H9 (cell line): ENCODE results near the gene NTSR1. TPM values are rescaled to one million over a fixed set of nuclear protein-coding genes. Genes with fewer than 3 reads are reported as not detected.

Experiments
- DNase-seq: peaks from one replicate; pipeline ENCODE4 v3.0.0-alpha.2; 2017
- H2AFZ ChIP-seq: one replicate; pipeline ENCODE4 v1.6.1; 2013; ENCODE audit warnings: mild to moderate bottlenecking, low read length, control low read depth, moderate library complexity
- H2AK5ac ChIP-seq: 2 replicates; pipeline ENCODE4 v1.6.1; 2013; ENCODE audit warnings: low read length, control low read depth, mixed read lengths; ENCODE audit not compliant: insufficient read length
- H2BK120ac ChIP-seq: one replicate; pipeline ENCODE4 v1.6.1; 2013; ENCODE audit warnings: low read depth, mild to moderate bottlenecking, low read length, control low read depth, inconsistent platforms; ENCODE audit not compliant: poor library complexity, severe bottlenecking
- H2BK12ac ChIP-seq: 2 replicates; pipeline ENCODE4 v1.6.1; 2013; ENCODE audit warnings: low read length, control low read depth, mixed read lengths, low read depth; ENCODE audit not compliant: insufficient read length
- H2BK15ac ChIP-seq: 2 replicates; pipeline ENCODE4 v1.6.1; 2013; ENCODE audit warnings: low read depth, low read length, control low read depth
- H2BK20ac ChIP-seq: one replicate; pipeline ENCODE4 v1.6.1; 2013; ENCODE audit warnings: low read depth, mild to moderate bottlenecking, low read length, control low read depth, inconsistent platforms; ENCODE audit not compliant: poor library complexity, severe bottlenecking
- H2BK5ac ChIP-seq: 2 replicates; pipeline ENCODE4 v1.6.1; 2013; ENCODE audit warnings: low read length, control low read depth, mixed read lengths; ENCODE audit not compliant: insufficient read length
- H3K14ac ChIP-seq: 2 replicates; pipeline ENCODE4 v1.6.1; 2013; ENCODE audit warnings: low read length, control low read depth; ENCODE audit not compliant: insufficient read depth
- H3K18ac ChIP-seq: 2 replicates; pipeline ENCODE4 v1.6.1; 2013; ENCODE audit warnings: low read depth, mild to moderate bottlenecking, mixed read lengths, low read length, control low read depth; ENCODE audit not compliant: insufficient read length
- H3K23ac ChIP-seq: 2 replicates; pipeline ENCODE4 v1.6.1; 2013; ENCODE audit warnings: low read length, control low read depth, mixed read lengths, low read depth; ENCODE audit not compliant: insufficient read length
- H3K23me2 ChIP-seq: 2 replicates; pipeline ENCODE4 v1.6.1; 2013; ENCODE audit warnings: low read depth, mild to moderate bottlenecking, mixed read lengths, low read length, control low read depth; ENCODE audit not compliant: insufficient read length, poor library complexity, severe bottlenecking
- H3K27ac ChIP-seq: 2 replicates; pipeline ENCODE4 v1.5.1; 2013; ENCODE audit warnings: low read length, control low read depth, mixed read lengths, low read depth; ENCODE audit not compliant: insufficient read length
- H3K27me3 ChIP-seq: 2 replicates; pipeline ENCODE4 v1.6.1; 2013; ENCODE audit warnings: low read length, control low read depth, inconsistent platforms; ENCODE audit not compliant: insufficient read depth
- H3K4ac ChIP-seq: 2 replicates; pipeline ENCODE4 v1.6.1; 2013; ENCODE audit warnings: low read depth, mild to moderate bottlenecking, control low read depth, inconsistent platforms, low read length, moderate library complexity
- H3K4me1 ChIP-seq: 2 replicates; pipeline ENCODE4 v1.6.1; 2013; ENCODE audit warnings: low read length, control low read depth, inconsistent platforms; ENCODE audit not compliant: insufficient read depth
- H3K4me2 ChIP-seq: 2 replicates; pipeline ENCODE4 v1.6.1; 2013; ENCODE audit warnings: low read length, control low read depth, mixed read lengths; ENCODE audit not compliant: insufficient read length, insufficient read depth
- H3K56ac ChIP-seq: 2 replicates; pipeline ENCODE4 v1.6.1; 2013; ENCODE audit warnings: low read depth, mild to moderate bottlenecking, mixed read lengths, low read length, control low read depth; ENCODE audit not compliant: insufficient read length
- H3K79me1 ChIP-seq: 2 replicates; pipeline ENCODE4 v1.6.1; 2013; ENCODE audit warnings: low read depth, mild to moderate bottlenecking, moderate library complexity, low read length, control low read depth, inconsistent platforms; ENCODE audit not compliant: insufficient read depth, poor library complexity, severe bottlenecking
- H3K79me2 ChIP-seq: 2 replicates; pipeline ENCODE4 v1.6.1; 2013; ENCODE audit warnings: low read length, control low read depth, inconsistent platforms; ENCODE audit not compliant: insufficient read depth
- H3K9ac ChIP-seq: 2 replicates; pipeline ENCODE4 v1.6.1; 2013; ENCODE audit warnings: low read length, control low read depth, mixed read lengths; ENCODE audit not compliant: insufficient read length; ENCODE audit errors: extremely low read depth
- H3K9me3 ChIP-seq: one replicate; pipeline ENCODE4 v1.6.1; 2013; ENCODE audit warnings: low read depth, low read length, inconsistent platforms; ENCODE audit not compliant: control insufficient read depth
- H3T11ph ChIP-seq: one replicate; pipeline ENCODE4 v1.6.1; 2013; ENCODE audit warnings: mild to moderate bottlenecking, low read length, control low read depth, inconsistent platforms
- H4K20me1 ChIP-seq: one replicate; pipeline ENCODE4 v1.6.1; 2013; ENCODE audit not compliant: control insufficient read depth, insufficient read length, insufficient read depth
- H4K5ac ChIP-seq: 2 replicates; pipeline ENCODE4 v1.6.1; 2013; ENCODE audit warnings: low read depth, mild to moderate bottlenecking, mixed read lengths, low read length, control low read depth; ENCODE audit not compliant: insufficient read length
- H4K8ac ChIP-seq: replicated peaks from 2 replicates; pipeline ENCODE4 v1.6.1; 2013; ENCODE audit warnings: low read length, control low read depth, mixed read lengths, low read depth; ENCODE audit not compliant: insufficient read length
- H4K91ac ChIP-seq: 2 replicates; pipeline ENCODE4 v1.6.1; 2013; ENCODE audit warnings: low read depth, mild to moderate bottlenecking, moderate library complexity, mixed read lengths, low read length, control low read depth; ENCODE audit not compliant: insufficient read length
- H3K27ac Mint-ChIP-seq, 3 experiments: 2 replicates in 2 of 3; 3 replicates in 1 of 3; pipeline ENCODE4 v1.8.0; 2020 to 2021; ENCODE audit warnings: mixed read lengths in 3 of 3, mild to moderate bottlenecking in 1 of 3, moderate library complexity in 1 of 3
- H3K27me3 Mint-ChIP-seq: 2 replicates; pipeline ENCODE4 v1.8.0; 2021; ENCODE audit warnings: low read depth, mild to moderate bottlenecking, moderate library complexity, mixed read lengths
- H3K36me3 Mint-ChIP-seq, 3 experiments: 2 replicates in 2 of 3; 3 replicates in 1 of 3; pipeline ENCODE4 v1.8.0; 2020 to 2021; ENCODE audit warnings: low read depth in 3 of 3, mixed read lengths in 3 of 3; ENCODE audit not compliant: insufficient read depth in 1 of 3
- H3K4me1 Mint-ChIP-seq, 2 experiments: 2 replicates each; pipeline ENCODE4 v1.8.0; 2020; ENCODE audit warnings: mixed read lengths in 2 of 2
- H3K4me3 Mint-ChIP-seq, 2 experiments: 2 replicates in 1 of 2; 3 replicates in 1 of 2; pipeline ENCODE4 v1.8.0; 2020 to 2021; ENCODE audit warnings: mild to moderate bottlenecking in 2 of 2, mixed read lengths in 2 of 2, moderate library complexity in 1 of 2
- H3K9me3 Mint-ChIP-seq, 2 experiments: 2 replicates in 1 of 2; 3 replicates in 1 of 2; pipeline ENCODE4 v1.8.0; 2020; ENCODE audit warnings: mild to moderate bottlenecking in 2 of 2, mixed read lengths in 2 of 2, moderate library complexity in 1 of 2
- WGBS: extraction: QIAGEN DNeasy Blood & Tissue Kit; methylation state at CpG from one replicate; pipeline ENCODE4 v1.1.7; 2013; ENCODE audit warnings: missing lambda C conversion rate, low lambda C conversion rate, mixed read lengths; ENCODE audit not compliant: insufficient read length; ENCODE audit errors: extremely low coverage; 5-methylcytosine and 5-hydroxymethylcytosine counted together
- total RNA-seq: library from RNA; stranded (reverse); gene quantifications from 2 replicates; pipeline ENCODE4 v1.2.1, GENCODE V29; 2021
- TF ChIP-seq, protein P1 (sequence below): fragments of 200-600 bp; sonication (generic); conservative IDR thresholded peaks from 3 replicates; pipeline ENCODE4 v1.8.0; 2021; ENCODE audit warnings: antibody characterized with exemption, mild to moderate bottlenecking

Gene NTSR1
- total RNA-seq, 1 experiment from 2014 or later = 0.11 TPM

DNA sequence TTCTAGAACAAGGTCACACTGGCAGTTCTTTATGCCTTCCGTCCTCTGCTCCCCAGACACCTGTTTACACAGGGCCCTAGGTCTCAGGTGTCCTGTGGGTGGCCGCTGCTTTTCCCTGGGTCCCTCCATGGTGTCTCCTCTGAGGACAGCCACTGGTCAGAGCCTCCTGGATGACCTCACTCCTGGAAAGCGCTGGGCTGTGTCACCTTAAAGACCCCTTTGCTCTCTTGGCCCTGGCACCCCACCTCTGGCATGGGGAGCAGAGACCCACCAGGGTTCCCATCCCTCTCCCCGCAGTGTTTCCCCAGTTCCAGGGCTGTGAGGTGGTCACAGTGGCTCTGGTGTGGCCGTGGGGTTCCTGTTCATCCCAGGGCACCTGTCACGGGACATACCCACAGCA lies 33.9 kb downstream of the NTSR1 start:
- Histone ChIP-seq H4K20me1 (no peaks in the 10 kb centered on the region), H3K9ac (no peak overlapping the region), H3K14ac (no peak overlapping the region), H2BK20ac (no peak overlapping the region), H3K27me3 (no peaks in the 10 kb centered on the region), H3K4me2 (no peak overlapping the region), H3K79me1 (no peaks in the 10 kb centered on the region), H2BK5ac (no peak overlapping the region), H3K23ac (no peak overlapping the region), H3K27ac (no peak overlapping the region), H4K8ac (no peak overlapping the region), H2AK5ac (no peak overlapping the region), H2BK12ac (no peak overlapping the region), H2AFZ (no peak overlapping the region), H3K9me3 (no peaks in the 10 kb centered on the region), H2BK120ac (no peak overlapping the region), H3T11ph (no peak overlapping the region), H3K56ac (no peak overlapping the region), H3K18ac (no peak overlapping the region), H3K23me2 (no peaks in the 10 kb centered on the region), H2BK15ac (no peak overlapping the region), H4K91ac (no peak overlapping the region), H3K4me1 (no peaks in the 10 kb centered on the region), H4K5ac (no peak overlapping the region), H3K4ac (no peak overlapping the region), H3K79me2 (no peaks in the 10 kb centered on the region)
- no peak for DNase-seq
- TF ChIP-seq, protein P1, sequence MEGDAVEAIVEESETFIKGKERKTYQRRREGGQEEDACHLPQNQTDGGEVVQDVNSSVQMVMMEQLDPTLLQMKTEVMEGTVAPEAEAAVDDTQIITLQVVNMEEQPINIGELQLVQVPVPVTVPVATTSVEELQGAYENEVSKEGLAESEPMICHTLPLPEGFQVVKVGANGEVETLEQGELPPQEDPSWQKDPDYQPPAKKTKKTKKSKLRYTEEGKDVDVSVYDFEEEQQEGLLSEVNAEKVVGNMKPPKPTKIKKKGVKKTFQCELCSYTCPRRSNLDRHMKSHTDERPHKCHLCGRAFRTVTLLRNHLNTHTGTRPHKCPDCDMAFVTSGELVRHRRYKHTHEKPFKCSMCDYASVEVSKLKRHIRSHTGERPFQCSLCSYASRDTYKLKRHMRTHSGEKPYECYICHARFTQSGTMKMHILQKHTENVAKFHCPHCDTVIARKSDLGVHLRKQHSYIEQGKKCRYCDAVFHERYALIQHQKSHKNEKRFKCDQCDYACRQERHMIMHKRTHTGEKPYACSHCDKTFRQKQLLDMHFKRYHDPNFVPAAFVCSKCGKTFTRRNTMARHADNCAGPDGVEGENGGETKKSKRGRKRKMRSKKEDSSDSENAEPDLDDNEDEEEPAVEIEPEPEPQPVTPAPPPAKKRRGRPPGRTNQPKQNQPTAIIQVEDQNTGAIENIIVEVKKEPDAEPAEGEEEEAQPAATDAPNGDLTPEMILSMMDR = no peak
- Mint-ChIP-seq H3K4me3 (no peak overlapping the region), H3K4me1 (peaks cover 17 to 25% of the 10 kb centered on the region in 2 experiments), H3K27me3 (peaks cover 2% of the 10 kb centered on the region; the same call in 1 of the 2 replicates), H3K27ac (no peak overlapping the region), H3K9me3 (no peaks in the 10 kb centered on the region), H3K36me3 (no peaks in the 10 kb centered on the region)
- no CpG with 5 or more reads among the region's 6 CpGs for WGBS
